SK-N-SH (cell line): ENCODE results near the gene EPS8L2. TPM values are rescaled to one million over a fixed set of nuclear protein-coding genes. Genes with fewer than 3 reads are reported as not detected.

Experiments used
- CTCF ChIA-PET: fragments of 300-600, 350-600 bp; formaldehyde crosslinking; extraction: SDS; loops from one replicate; lab custom pipeline; 2021; lab: Yijun Ruan, JAX
- POLR2A ChIA-PET: fragments of 350-600 bp; sonication (Branson Sonifier 250); formaldehyde crosslinking; extraction: SDS; loops from one replicate; lab custom pipeline; 2020; ENCODE audit warnings: antibody characterized with exemption, inconsistent platforms; lab: Yijun Ruan, JAX
- DNase-seq: peaks from one replicate; pipeline ENCODE4 v3.0.0; 2012
- H2AFZ ChIP-seq: fragments of 200-600 bp; sonication (generic); 2 replicates; pipeline ENCODE4 v1.8.1; 2016; ENCODE audit warnings: antibody characterized with exemption, mild to moderate bottlenecking, low read depth
- H3F3A ChIP-seq: fragments of 200-600 bp; sonication (generic); replicated peaks from 2 replicates; pipeline ENCODE3; 2016; ENCODE audit warnings: antibody characterized with exemption, mild to moderate bottlenecking; ENCODE audit not compliant: insufficient read depth
- H3K27ac ChIP-seq, 2 experiments: fragments of 200-500 bp in 1 of 2; fragments of 200-600 bp in 1 of 2; sonication (Bioruptor generic) in 1 of 2; sonication (generic), shearing (Covaris generic) in 1 of 2; 2 replicates each; pipeline versions ENCODE4 v1.5.1 to v1.6.1; 2014 to 2016; ENCODE audit warnings: low read depth in 2 of 2, inconsistent platforms in 1 of 2, low read length in 1 of 2, mild to moderate bottlenecking in 1 of 2, mixed read lengths in 1 of 2
- H3K27me3 ChIP-seq: fragments of 200-600 bp; sonication (generic), shearing (Covaris generic); 2 replicates; pipeline ENCODE4 v1.6.1; 2016; ENCODE audit warnings: mixed run types; ENCODE audit not compliant: insufficient read depth
- H3K36me3 ChIP-seq, 2 experiments: fragments of 200-500 bp in 1 of 2; fragments of 200-600 bp in 1 of 2; sonication (Bioruptor generic) in 1 of 2; sonication (generic) in 1 of 2; replicated peaks in 1 of 2; 2 replicates each; pipeline versions ENCODE3 to v1.5.1; 2014 to 2016; ENCODE audit warnings: low read length in 1 of 2, mild to moderate bottlenecking in 1 of 2; ENCODE audit not compliant: insufficient read depth in 2 of 2, control insufficient read depth in 1 of 2
- H3K4me1 ChIP-seq, 2 experiments: fragments of 200-500 bp in 1 of 2; fragments of 200-600 bp in 1 of 2; sonication (Bioruptor generic) in 1 of 2; sonication (generic), shearing (Covaris generic) in 1 of 2; 2 replicates each; pipeline versions ENCODE4 v1.5.1 to v1.6.1; 2014 to 2016; ENCODE audit warnings: low read depth in 1 of 2, low read length in 1 of 2, mixed run types in 1 of 2; ENCODE audit not compliant: insufficient read depth in 2 of 2, control insufficient read depth in 1 of 2
- H3K4me2 ChIP-seq: fragments of 200-600 bp; sonication (generic), shearing (Covaris generic); 2 replicates; pipeline ENCODE4 v1.6.1; 2017; ENCODE audit warnings: mixed run types
- H3K4me3 ChIP-seq, 2 experiments: fragments of 200-500 bp in 1 of 2; fragments of 200-600 bp in 1 of 2; sonication (Bioruptor generic) in 1 of 2; sonication (generic), shearing (Covaris generic) in 1 of 2; 2 replicates each; pipeline versions ENCODE4 v1.5.1 to v1.8.1; 2014 to 2016; ENCODE audit warnings: low read depth in 2 of 2, inconsistent platforms in 1 of 2, low read length in 1 of 2, mild to moderate bottlenecking in 1 of 2, mixed read lengths in 1 of 2, moderate library complexity in 1 of 2
- H3K79me2 ChIP-seq: fragments of 200-600 bp; sonication (generic); 2 replicates; pipeline ENCODE4 v1.8.1; 2017; ENCODE audit warnings: mild to moderate bottlenecking; ENCODE audit not compliant: insufficient read depth
- H3K9ac ChIP-seq: fragments of 200-600 bp; sonication (generic); 2 replicates; pipeline ENCODE4 v1.6.1; 2017; ENCODE audit warnings: mixed run types
- H3K9me2 ChIP-seq: fragments of 200-600 bp; sonication (generic); 2 replicates; pipeline ENCODE4 v1.6.1; 2017; ENCODE audit warnings: mixed run types
- H3K9me3 ChIP-seq: fragments of 200-600 bp; sonication (generic); 2 replicates; pipeline ENCODE4 v1.6.1; 2017; ENCODE audit warnings: mixed run types, mild to moderate bottlenecking, moderate library complexity
- H4K20me1 ChIP-seq: fragments of 200-600 bp; sonication (generic); 2 replicates; pipeline ENCODE4 v1.6.1; 2017; ENCODE audit warnings: mild to moderate bottlenecking, mixed run types; ENCODE audit not compliant: insufficient read depth
- CTCF ChIP-seq: fragments of 200-600 bp; sonication (generic); IDR thresholded peaks from 2 replicates; pipeline ENCODE4 v1.6.1; 2017; ENCODE audit warnings: antibody characterized with exemption, mild to moderate bottlenecking, moderate library complexity
- EZH2phosphoT487 ChIP-seq: fragments of 200-600 bp; sonication (generic); IDR thresholded peaks from 2 replicates; pipeline ENCODE4 v1.6.1; 2017; ENCODE audit warnings: low read depth, mixed run types, mild to moderate bottlenecking, antibody characterized with exemption, moderate library complexity, borderline replicate concordance
- IRF3 ChIP-seq: fragments of 150-350 bp; IDR thresholded peaks from 2 replicates; pipeline ENCODE4 v1.6.1; 2016; ENCODE audit warnings: mild to moderate bottlenecking, low read depth, low read length
- MAX ChIP-seq: IDR thresholded peaks from 2 replicates; pipeline ENCODE4 v1.4.0; 2012; ENCODE audit warnings: low read depth
- MEF2A ChIP-seq: IDR thresholded peaks from 2 replicates; pipeline ENCODE4 v1.4.0; 2012; ENCODE audit warnings: low read depth, borderline replicate concordance
- MXI1 ChIP-seq: IDR thresholded peaks from 2 replicates; pipeline ENCODE4 v1.6.1; 2012; ENCODE audit warnings: mild to moderate bottlenecking, low read depth, low read length, improper control_type of control experiment
- PBX3 ChIP-seq: IDR thresholded peaks from 2 replicates; pipeline ENCODE4; 2012
- RAD21 ChIP-seq: IDR thresholded peaks from 2 replicates; pipeline ENCODE4 v1.6.1; 2012; ENCODE audit warnings: mild to moderate bottlenecking, low read length
- RCOR1 ChIP-seq: fragments of 150-350 bp; IDR thresholded peaks from 2 replicates; pipeline ENCODE4 v1.6.1; 2017; ENCODE audit warnings: antibody characterized with exemption, low read length
- RFX5 ChIP-seq: IDR thresholded peaks from 2 replicates; pipeline ENCODE4 v1.6.1; 2012; ENCODE audit warnings: mild to moderate bottlenecking, improper control_type of control experiment, low read length
- SIN3A ChIP-seq: IDR thresholded peaks from 2 replicates; pipeline ENCODE4 v1.6.1; 2012; ENCODE audit warnings: low read depth, mild to moderate bottlenecking, low read length, moderate library complexity, borderline replicate concordance
- SMC3 ChIP-seq: IDR thresholded peaks from 2 replicates; pipeline ENCODE4 v1.6.1; 2012; ENCODE audit warnings: low read depth, low read length, improper control_type of control experiment
- TAF1 ChIP-seq: IDR thresholded peaks from 2 replicates; pipeline ENCODE4 v1.6.1; 2012; ENCODE audit warnings: low read depth, mild to moderate bottlenecking, low read length, moderate library complexity, borderline replicate concordance
- TCF12 ChIP-seq: IDR thresholded peaks from 2 replicates; pipeline ENCODE4 v1.4.0; 2012
- USF1 ChIP-seq: IDR thresholded peaks from 2 replicates; pipeline ENCODE4 v1.4.0; 2012; ENCODE audit warnings: low read depth, borderline replicate concordance
- YY1 ChIP-seq: IDR thresholded peaks from 2 replicates; pipeline ENCODE4 v1.4.0; 2012; ENCODE audit warnings: low read depth, mild to moderate bottlenecking
- WGBS: methylation state at CpG from one replicate; pipeline ENCODE4 v1.1.6; 2017; ENCODE audit warnings: low lambda C conversion rate; 5-methylcytosine and 5-hydroxymethylcytosine counted together
- polyA plus RNA-seq, 3 experiments: library from polyadenylated mRNA; depleted of rRNA; stranded (reverse); fragments of >200 nt; gene quantifications; 2 replicates each; pipeline ENCODE4 v1.2.3, GENCODE V29; 2012

Gene EPS8L2
- polyA plus RNA-seq, 1 of the 3 experiments (the other 2 are of a cell fraction), result 0.74 TPM

DNA sequence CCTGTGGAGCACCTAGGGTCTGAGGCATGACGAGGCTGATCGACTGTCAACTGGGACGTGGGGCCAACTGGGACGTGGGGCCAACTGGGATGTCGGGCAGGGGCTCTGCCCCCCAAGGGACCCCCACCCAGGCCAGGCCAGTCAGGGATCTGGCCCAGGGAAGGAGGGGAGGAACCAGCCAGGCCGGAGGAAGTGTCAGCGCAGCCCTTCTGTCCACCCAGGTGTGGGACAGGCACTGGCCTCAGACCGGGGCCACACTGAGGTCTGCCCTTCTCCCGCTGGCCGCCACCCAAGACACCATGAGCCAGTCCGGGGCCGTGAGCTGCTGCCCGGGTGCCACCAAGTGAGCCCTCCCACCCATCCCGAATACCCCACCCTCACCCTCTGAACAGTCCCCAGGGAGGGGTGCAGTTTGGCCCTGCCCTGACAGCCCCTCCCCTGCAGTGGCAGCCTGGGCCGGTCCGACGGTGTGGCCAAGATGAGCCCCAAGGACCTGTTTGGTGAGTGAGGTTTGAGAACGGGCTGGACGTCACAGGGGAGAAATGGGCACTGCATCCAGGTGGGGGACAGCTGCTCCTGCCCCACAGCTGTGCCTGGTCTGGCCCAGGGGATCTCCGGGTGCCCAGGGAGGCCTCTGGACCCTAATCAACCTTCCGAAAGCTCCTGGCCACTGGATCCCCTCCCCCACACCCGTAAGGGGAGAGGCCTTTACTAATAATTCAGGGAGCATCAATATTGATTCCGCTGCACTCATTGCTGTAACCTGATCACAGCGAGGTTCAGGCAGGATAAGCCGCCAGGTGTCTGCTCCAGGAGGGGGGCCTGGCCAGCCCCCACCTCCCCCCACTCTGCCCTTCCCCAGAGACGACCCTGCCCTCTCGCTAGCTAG, 3.3 kb downstream of the EPS8L2 start:
- TF ChIP-seq USF1 (no peak), MAX (no peak), YY1 (no peak), SIN3A (no peak), MEF2A (no peak), MXI1 (no peak), CTCF (no peak), SMC3 (no peak), RAD21 (no peak)
- H2AFZ ChIP-seq, result no peak overlapping the region
- no peaks in the 10 kb centered on the region for H4K20me1 ChIP-seq

GRCh38 chr11:714436-714835, 8.4 kb downstream of the EPS8L2 start:
- no peak overlapping the region for H2AFZ ChIP-seq
- no peaks in the 10 kb centered on the region for H3K79me2 ChIP-seq
- WGBS, result 95% methylated on average over 6 of the region's 6 CpGs
- H4K20me1 ChIP-seq, result no peaks in the 10 kb centered on the region
- no peak overlapping the region for H3K4me2 ChIP-seq
- H3K9ac ChIP-seq, result no peak overlapping the region
- CTCF ChIA-PET, result no interaction called here
- peaks cover 0 to 5% of the 10 kb centered on the region in 2 experiments; a peak in 1 of 4 replicates for H3K4me1 ChIP-seq
- TF ChIP-seq RCOR1, result no peak
- TF ChIP-seq PBX3, result no peak
- TF ChIP-seq TCF12, result no peak
- no peak for TF ChIP-seq RFX5
- no peak for TF ChIP-seq MXI1
- TF ChIP-seq IRF3, result no peak
- no peak for TF ChIP-seq TAF1
- TF ChIP-seq MEF2A, result no peak
- TF ChIP-seq CTCF, result no peak
- TF ChIP-seq EZH2phosphoT487, result no peak
- DNase-seq, result no peak
- H3K9me3 ChIP-seq, result no peaks in the 10 kb centered on the region
- no peak overlapping the region for H3K4me3 ChIP-seq
- H3F3A ChIP-seq, result no peaks in the 10 kb centered on the region
- peaks cover 11% of the 10 kb centered on the region; the same call in 1 of the 2 replicates for H3K27me3 ChIP-seq
- H3K9me2 ChIP-seq, result no peaks in the 10 kb centered on the region
- no peak overlapping the region for H3K27ac ChIP-seq
- H3K36me3 ChIP-seq, result no peaks in the 10 kb centered on the region
- POLR2A ChIA-PET, result no interaction called here

More for the DNA sequence above, 3.3 kb downstream of the EPS8L2 start:
- peak; percentile 37 for DNase-seq
- Histone ChIP-seq H3K79me2 (no peaks in the 10 kb centered on the region), H3K36me3 (no peaks in the 10 kb centered on the region), H3K9me3 (no peaks in the 10 kb centered on the region), H3K4me2 (no peak overlapping the region), H3K4me1 (peaks cover 0 to 5% of the 10 kb centered on the region in 2 experiments; a peak in 1 of 4 replicates), H3K9me2 (no peaks in the 10 kb centered on the region), H3F3A (no peaks in the 10 kb centered on the region), H3K4me3 (no peak overlapping the region), H3K27me3 (no peaks in the 10 kb centered on the region), H3K9ac (no peak overlapping the region), H3K27ac (no peak overlapping the region)
- ChIA-PET POLR2A (interaction anchor here (0.6 kb wide), 1 partner anchor 10 kb away, joined by 3 read pairs; no protein-coding TSS in a partner anchor), CTCF (interaction anchor here (0.9 to 1.3 kb wide), 3 partner anchors 12 to 18 kb away, joined by 4 read pairs; no protein-coding TSS in a partner anchor)
- 79% methylated on average over 22 of the region's 27 CpGs for WGBS
